DLD1 (cell line): ENCODE measurements around the gene CXCL5.
"Not testable (repeated sequence)": the region's sequence is repeated elsewhere in the genome, so short reads cannot be mapped to it uniquely, and the experiment has no call there.

ENCODE experiments used
- in situ Hi-C: cut with HindIII; loops from 2 replicates; pipeline ENCODE4 v1.10.0; 2017; ENCODE audit warnings: low sequenced_read_pairs

Gene CXCL5

DNA sequence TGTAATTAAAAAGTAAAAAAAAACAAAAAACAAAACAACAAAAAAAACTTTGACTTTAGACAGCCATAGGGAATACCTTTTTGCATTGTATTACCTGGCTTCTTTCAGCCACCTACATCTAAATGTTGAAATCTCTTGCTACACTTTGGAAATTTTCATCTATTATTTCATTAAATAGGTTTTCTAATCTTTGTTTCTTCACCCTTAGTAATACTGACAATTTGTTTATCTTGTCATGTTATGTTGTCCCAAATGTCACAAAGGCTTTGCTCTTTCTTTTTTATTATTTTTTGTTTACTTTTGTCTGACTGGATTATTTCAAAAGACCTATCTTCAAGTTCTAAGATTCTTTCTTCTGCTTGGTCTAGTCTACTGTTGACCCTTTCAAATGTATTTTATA, 24.1 kb downstream of the CXCL5 start:
- in situ Hi-C loops: no loop called here

DNA sequence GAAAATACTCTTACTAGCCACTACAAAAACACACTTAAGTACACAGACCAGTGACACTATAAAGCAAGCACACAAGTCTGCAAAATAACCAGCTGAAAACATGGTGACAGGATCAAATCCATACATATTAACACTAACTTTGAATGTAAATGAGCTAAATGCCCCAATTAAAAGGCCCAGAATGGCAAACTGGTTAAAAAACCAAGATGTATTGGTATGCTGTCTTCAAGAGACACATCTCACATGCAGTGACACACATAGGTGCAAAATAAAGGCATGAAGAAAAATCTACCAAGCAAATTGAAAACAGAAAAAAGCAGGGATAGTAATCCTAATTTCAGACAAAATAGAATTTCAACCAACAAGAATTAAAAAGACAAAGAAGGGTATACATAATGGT, 27.5 kb downstream of the CXCL5 start:
- in situ Hi-C loops: no loop called here

DNA sequence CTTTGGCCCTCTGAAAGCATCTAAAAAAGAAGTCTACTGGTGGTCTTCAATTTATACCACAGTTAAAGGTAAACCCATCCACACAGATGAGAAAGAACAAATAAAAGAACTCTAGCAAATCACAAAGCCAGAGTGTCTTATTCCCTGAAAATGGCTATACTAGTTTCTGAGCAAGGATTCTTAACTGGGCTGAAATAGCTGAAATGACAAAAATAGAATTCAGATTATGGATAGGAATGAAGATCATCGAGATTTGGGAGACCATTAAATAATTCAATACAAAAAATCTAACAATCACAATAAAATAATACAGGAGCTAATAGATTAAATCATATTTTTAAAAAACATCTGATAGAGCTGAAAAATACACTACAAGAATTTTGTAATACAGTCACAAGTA, 28.5 kb downstream of the CXCL5 start:
- in situ Hi-C loops: no loop called here

DNA sequence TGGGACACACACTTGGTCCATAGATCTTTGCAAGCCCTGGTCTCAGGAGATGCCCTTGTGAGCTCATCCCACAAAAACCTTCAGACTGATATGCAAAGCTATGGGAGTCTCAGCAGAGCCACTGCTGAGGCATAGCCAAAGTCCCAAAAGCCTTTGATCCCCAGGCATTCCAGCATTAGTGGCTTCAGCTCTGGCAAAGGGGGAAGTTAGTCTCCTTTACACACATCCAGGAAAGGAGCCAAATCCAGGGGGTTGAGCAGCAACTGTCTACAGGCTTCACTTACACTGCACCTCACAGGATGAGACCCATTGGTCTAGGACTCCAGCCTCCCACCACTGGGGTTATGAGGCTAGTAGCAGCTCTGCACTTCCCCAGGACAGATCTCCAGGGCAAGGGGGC, 30.6 kb downstream of the CXCL5 start:
- in situ Hi-C loops: no loop called here

DNA sequence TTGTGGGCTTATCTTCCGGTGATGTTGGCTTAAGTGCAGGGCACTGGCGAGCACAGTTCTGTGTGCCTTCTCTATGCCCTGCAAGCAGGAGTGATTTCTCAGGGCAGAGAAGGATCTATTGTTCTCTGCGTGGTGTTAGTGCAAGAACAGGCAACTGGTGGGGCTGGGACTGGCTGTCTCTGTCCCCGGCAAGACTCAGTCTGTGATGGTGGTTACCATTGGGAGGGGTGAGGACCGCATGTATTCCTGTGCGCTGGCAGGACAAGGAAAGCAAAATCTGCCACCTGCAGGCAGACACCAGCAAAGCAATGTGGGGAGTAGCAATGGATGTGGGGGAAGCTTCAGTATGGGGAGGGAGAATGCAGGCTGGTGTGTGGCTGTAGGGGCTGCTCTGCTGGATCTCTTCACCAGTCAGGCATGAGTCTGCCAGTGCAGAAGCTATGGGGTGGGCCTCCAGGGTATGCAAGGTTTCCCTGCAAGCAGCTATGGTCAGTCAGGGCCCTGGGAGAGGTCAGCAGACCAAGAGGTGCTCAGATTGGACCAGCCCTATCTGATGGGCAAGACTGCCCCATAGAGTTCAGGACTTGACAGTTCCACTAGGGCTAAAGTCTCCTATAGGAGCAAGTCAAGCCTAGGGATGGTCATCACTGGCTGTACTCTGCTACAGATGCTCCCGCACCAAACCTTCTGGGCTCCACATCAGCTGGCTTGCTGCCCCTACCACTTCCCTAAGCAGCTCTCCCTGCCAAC, 33.4 kb downstream of the CXCL5 start:
- in situ Hi-C loops: no loop called here

DNA sequence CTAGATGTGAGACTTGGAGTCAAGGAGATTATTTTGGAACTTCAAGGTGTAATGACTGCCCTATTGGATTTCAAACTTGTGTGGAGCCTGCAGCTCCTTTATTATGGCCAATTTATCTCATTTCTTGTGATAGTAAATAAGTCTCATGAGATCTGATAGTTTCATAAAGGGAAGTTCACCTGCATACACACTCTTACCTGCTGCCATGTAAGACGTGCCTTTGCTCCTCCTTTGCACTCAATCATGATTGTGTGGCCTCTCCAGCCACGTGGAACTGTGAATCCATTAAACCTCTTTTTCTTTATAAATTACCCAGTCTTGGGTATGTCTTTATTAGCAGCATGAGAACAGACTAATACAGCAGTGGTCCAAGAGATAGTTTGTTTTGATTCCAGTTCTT, 35.8 kb downstream of the CXCL5 start:
- in situ Hi-C loops: no loop called here

DNA sequence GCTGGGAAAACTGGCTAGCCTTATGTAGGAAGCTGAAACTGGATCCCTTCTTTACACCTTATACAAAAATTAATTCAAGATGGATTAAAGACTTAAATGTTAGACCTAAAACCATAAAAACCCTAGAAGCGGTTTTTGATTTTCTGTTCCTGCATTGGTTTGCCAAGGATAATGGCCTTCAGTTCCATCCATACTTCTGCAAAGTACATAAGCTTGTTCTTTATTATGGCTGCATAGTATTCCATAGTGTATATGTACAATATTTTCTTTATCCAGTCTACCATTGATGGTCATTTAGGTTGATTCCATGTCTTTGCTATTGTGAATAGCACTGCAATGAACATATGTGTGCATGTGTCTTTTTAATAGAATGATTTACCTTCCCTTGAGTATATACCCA, 39.4 kb downstream of the CXCL5 start:
- in situ Hi-C loops: not testable (repeated sequence)

DNA sequence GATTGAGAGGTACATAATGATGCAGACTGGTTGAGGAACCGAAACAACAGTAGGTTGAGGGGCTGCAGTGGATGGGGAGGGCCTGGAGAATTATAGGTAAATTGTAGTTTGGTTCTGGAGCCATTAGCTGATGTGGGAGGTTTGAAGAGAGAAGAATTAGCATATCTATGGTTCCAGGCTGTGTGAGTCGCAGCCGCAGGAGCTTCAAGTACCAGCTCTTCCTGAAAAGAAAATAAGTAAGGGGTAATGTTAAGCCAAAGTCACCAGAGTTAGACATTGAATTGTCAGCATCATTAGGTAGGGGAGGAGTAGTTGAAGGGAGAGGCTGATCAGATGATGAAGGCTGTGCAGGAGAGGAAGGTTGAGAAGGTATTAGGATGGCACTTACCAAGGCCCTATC, 46.1 kb downstream of the CXCL5 start:
- in situ Hi-C loops: no loop called here

DNA sequence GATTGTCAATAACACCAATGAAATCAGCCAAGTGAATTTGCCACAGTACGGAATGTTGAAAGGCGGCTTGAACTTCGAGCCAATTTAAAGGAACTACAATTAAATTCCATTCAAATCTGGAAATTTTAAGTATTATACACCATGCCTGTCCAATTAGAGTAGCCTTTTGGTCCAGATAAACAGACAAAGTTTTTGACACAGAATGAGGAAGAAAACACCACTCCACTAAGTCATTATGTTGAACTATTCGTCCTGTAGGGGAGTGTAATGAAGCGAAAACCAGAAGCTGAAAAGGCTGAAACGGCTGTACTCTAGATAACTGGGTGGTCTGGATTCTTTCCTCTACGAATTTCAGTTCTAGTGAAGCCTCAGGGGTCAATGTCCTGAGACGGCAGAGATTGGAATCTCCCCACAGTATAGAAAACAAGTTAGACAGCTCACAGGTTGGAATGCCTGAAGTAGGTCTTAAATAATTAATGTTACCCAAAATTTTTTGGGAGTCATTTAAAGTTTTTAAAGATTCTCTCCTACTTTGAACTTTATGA, 48.0 kb downstream of the CXCL5 start:
- in situ Hi-C loops: not testable (repeated sequence)

DNA sequence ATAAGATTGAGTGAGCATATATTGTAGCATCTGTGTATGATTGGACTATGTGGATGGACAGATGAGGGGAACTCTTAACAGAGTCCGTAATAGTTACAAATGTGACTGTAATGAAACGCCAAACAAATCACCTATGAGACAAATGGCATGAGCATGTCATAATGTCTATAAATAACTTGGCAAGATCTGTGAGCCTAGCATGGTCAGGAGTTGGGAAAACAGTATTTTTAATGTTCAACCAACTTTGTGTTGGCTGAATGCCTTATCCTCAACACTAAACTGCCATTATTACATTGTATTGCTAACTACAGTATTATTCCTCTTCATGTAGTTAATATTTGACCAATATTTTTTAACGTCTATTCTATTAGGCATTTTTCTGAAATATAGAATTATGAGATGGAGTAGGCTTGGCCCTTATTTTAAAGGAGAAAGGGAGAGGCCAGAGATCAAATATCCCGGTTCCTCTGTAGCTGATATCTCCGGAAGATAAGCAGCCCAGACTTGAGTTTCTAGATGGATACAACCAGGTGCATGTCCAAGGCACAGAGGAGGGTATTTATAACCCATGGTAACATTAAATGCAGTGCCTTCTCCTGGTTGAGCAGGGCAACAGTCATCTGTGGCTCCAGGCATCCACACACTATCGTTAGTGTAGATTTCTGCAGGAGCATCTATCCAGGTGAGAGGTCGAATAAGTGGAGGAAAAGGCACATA, 49.3 kb downstream of the CXCL5 start:
- in situ Hi-C loops: no loop called here

DNA sequence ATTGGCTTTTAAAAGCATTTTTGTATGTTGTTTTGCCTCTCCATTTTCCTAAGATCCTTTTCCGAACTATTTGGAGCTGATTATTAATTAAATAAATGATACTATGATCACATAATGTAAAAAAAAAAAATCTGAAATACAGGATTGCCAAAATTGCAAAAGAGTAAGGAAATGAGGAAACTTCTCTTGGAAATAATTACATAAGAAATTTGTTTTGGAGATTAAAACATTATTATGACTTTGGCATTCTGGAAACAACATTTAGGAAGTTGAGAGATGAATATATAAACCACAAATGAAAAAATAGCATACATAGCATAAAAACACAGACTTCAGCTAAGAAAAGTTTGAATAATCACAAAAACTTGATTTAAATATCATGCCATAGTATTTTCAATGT, 50.2 kb downstream of the CXCL5 start:
- in situ Hi-C loops: no loop called here

DNA sequence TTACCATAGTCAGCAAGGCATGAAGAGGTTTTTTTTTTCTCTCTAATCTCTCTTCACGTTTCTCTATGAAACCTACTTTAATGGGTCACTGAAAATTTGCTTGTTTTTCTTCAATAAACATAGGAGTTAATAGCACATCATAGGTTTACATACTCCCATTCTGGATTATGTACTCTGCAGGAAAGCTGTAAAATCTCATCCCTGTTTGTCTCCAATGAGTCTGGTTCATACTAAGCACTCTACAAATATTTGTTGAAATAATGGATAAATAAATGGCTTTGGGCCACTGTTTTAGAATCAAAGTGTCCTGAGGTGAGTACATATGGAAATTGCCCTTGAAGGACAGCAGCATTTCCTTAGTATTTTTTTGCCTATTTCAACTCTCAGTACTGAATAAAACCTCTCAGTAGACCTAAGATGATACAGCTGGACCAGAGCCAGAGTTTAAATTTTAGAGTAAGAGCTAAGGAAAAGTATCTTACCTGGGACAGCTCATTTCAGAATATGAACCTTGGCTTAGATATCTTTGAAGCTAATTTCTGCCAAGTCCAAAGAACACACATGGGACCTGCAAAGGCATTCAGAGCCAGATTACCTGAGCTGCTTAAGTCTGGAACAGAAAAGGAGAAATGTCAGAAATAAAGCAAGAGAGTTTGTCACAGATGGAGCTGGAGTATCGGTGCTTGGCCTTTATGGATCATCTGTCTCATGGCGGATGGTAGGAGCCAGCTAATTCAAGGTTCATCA, 51.1 kb downstream of the CXCL5 start:
- in situ Hi-C loops: no loop called here

DNA sequence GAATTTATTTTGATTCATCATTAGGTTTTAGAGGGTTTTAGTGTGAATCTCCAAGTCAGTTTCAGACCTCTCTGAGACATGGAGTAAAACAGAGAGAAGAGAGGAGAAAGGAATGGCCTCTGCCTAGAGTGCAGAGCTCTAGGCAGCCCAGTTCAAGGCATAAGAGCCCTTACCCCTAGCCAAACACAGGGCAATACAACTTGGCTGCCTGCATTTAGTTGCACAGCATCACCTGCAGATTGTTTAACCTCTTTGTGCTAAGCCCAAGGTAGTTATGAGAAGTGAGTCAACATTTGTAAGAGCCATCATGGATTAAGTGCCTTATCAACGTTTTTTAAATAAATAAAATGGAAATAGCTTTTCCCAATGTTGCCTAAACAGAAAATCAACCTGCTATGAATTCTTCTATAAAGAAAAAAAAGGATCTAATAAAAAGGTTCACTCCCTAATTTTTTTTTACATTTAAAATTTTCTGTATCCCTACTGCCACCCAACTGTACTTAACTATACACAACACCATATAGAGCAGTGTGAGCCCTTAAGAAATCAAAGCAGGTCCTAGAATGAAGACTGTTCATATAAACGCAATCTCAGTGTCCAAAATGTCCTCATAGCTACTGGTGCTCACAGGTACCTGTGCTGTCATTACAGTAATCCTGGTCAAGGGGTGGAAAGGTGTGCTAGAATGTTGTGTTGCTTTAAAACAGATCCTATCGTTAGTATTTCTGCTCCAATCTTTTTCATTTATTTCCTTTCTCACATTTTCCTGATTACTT, 52.6 kb downstream of the CXCL5 start:
- in situ Hi-C loops: no loop called here
